ENCODE data around the gene PLEKHN1.
"Not testable (repeated sequence)": the region's sequence is repeated elsewhere in the genome, so short reads cannot be mapped to it uniquely, and the experiment has no call there.

Gene PLEKHN1

GRCh38 chr1:975365-975764, 9.1 kb downstream of the PLEKHN1 start:
- peaks cover 3% of the 10 kb centered on the region for H3K9me3 Mint-ChIP-seq
- H3K4me3 Mint-ChIP-seq = no peak overlapping the region
- TF ChIP-seq CTCF (IDR thresholded peaks at IDR 0.05; ENCODE audit: unreplicated experiment in 3 of 3) = no peak
- H3K27me3 Mint-ChIP-seq (ENCODE audit: low read depth) = peaks cover 34% of the 10 kb centered on the region
- no peaks in the 10 kb centered on the region for H3K4me1 Mint-ChIP-seq
- peak overlapping the region in 1 of 3 experiments; percentile 31 for H3K27ac Mint-ChIP-seq
- peaks cover 4% of the 10 kb centered on the region for H3K36me3 Mint-ChIP-seq (ENCODE audit: low read depth)

GRCh38 chr1:975896-976683, 9.8 kb downstream of the PLEKHN1 start:
- TF ChIP-seq CTCF (IDR thresholded peaks at IDR 0.05; ENCODE audit: unreplicated experiment in 3 of 3) = peak; percentile 57 to 69 (median 63)

GRCh38 chr1:976791-977190, 10.5 kb downstream of the PLEKHN1 start:
- not testable (repeated sequence) for H3K4me3 Mint-ChIP-seq; H3K4me1 Mint-ChIP-seq; H3K9me3 Mint-ChIP-seq; H3K27ac Mint-ChIP-seq; H3K36me3 Mint-ChIP-seq (ENCODE audit: low read depth)
- peaks cover 26% of the 10 kb centered on the region for H3K27me3 Mint-ChIP-seq (ENCODE audit: low read depth)

More at GRCh38 chr1:975896-976683, 9.8 kb downstream of the PLEKHN1 start:
- Mint-ChIP-seq H3K4me3 (peak overlapping the region in 1 of 3 experiments; percentile 1), H3K27me3 (ENCODE audit: low read depth) (peaks cover 27% of the 10 kb centered on the region), H3K9me3 (peaks cover 3% of the 10 kb centered on the region), H3K27ac (peak overlapping the region in 1 of 3 experiments; percentile 31), H3K36me3 (ENCODE audit: low read depth) (peaks cover 4% of the 10 kb centered on the region), H3K4me1 (no peaks in the 10 kb centered on the region)

GRCh38 chr1:978069-978834, 12.0 kb downstream of the PLEKHN1 start:
- peaks cover 4% of the 10 kb centered on the region for H3K36me3 Mint-ChIP-seq (ENCODE audit: low read depth)
- H3K4me1 Mint-ChIP-seq = no peaks in the 10 kb centered on the region
- H3K27ac Mint-ChIP-seq = no peak overlapping the region
- H3K9me3 Mint-ChIP-seq = peaks cover 3% of the 10 kb centered on the region
- H3K27me3 Mint-ChIP-seq (ENCODE audit: low read depth) = peaks cover 31% of the 10 kb centered on the region
- no peak for TF ChIP-seq CTCF (IDR thresholded peaks at IDR 0.05; ENCODE audit: unreplicated experiment in 3 of 3)
- peak overlapping the region; percentile 44 to 49 (median 46) for H3K4me3 Mint-ChIP-seq

- Mint-ChIP-seq H3K27me3 (ENCODE audit: low read depth) (peaks cover 38% of the 10 kb centered on the region), H3K4me1 (no peaks in the 10 kb centered on the region), H3K27ac (no peak overlapping the region), H3K9me3 (peaks cover 3% of the 10 kb centered on the region), H3K4me3 (no peak overlapping the region), H3K36me3 (ENCODE audit: low read depth) (peaks cover 4% of the 10 kb centered on the region)
- TF ChIP-seq CTCF (IDR thresholded peaks at IDR 0.05; ENCODE audit: unreplicated experiment in 3 of 3) = no peak
These were observed 12.8 kb downstream of the PLEKHN1 start for GRCh38 chr1:978835-979743.

- Mint-ChIP-seq H3K4me1 (no peaks in the 10 kb centered on the region), H3K27me3 (ENCODE audit: low read depth) (peaks cover 33% of the 10 kb centered on the region), H3K9me3 (peaks cover 3% of the 10 kb centered on the region), H3K4me3 (no peak overlapping the region), H3K36me3 (ENCODE audit: low read depth) (peaks cover 4% of the 10 kb centered on the region), H3K27ac (no peak overlapping the region)
- TF ChIP-seq CTCF (IDR thresholded peaks at IDR 0.05; ENCODE audit: unreplicated experiment in 3 of 3) = no peak
These were observed 13.4 kb downstream of the PLEKHN1 start for GRCh38 chr1:979744-980072.

All from nephron (organoid).